Activated gamma-delta T cell treated with anti-CD3 and anti-CD28 coated beads, Interleukin-2, amount 50 U/mL, for 16 hours (primary cell): ENCODE measurements around the gene FAM193A.
"Not testable (repeated sequence)": the region's sequence is repeated elsewhere in the genome, so short reads cannot be mapped to it uniquely, and the experiment has no call there.

ENCODE experiments used
- DNase-seq: peaks from one replicate; pipeline ENCODE4 v3.0.0-alpha.2; 2020; ENCODE audit warnings: low read depth

FAM193A gene

DNA sequence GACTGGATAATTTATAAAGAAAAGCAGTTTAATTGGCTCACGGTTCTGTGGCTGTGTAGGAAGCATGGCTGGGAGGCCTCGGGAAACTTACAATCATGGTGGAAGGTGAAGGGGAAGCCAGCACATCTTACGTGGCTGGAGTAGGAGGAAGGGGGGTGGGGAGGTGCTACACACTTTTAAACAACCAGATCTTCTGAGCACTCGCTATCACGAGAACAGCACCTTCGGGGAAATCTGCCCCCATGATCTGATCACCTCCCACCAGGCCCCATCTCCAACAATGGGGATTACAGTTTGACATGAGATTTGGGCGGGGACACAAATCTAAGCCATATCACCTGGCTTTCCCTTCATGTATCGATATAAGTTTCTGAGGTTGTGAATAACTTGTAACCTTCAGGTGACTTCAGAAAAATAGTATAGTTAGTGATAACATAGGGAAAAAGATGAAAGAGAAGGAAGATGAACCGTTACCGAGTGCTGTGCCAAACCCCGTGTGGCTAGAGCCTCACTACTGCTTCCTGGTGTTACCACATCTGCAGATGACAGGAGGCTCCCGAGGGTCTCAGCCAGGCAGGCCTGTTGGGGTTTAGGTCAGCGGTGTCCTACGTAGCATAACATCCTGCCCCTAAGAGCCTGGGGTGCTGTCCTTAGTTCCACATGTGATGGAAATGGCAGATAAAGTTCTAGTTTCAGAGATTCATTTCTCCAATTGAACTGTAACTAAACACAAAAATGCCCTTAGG is 116.1 kb downstream of the FAM193A start:
- DNase-seq = no peak

DNA sequence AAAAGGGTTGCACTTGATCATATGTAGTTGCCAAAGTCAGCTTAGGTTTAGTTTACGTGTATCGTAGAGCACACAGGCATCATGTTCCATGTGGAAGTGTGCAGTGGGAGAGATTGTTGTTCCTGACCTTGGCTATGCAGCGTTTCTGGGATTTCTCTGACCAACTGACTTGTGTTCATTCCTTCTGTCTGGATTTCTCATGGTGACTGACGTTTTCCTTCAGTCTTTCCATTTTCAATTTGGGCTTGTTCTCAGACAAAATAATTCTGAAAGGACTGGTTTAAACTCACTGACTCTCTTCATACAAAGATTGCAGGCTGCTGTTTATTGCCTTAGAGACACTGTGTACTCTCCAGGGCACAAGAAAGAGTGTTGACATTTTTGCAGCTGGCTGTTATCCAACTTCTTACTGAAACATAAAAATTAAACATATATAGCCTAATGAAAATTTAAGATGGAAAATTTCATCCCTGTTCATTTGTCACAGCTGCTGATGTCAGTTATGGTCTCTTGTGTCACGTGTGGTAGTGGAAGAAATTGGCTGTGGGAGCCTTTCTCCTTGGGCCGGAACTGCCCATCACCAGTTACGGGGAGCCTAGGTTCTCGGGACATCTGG is 124.3 kb downstream of the FAM193A start:
- no peak for DNase-seq

DNA sequence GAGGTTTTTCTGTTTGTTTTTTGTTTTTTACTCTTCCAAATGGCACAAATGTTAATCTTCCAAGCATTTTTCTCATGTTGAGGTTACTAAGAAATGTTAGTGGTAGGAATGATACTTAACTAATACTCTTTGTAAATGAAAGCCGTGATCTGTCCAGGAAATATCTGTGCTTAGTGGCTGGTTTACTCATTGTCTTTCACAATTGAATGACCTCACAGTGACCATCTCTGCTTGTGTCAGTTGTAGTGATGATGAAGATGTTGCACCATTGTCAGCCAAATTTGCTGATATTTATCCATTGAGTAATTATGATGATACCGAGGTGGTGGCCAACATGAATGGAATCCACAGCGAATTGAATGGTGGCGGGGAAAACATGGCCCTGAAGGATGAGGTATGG is 126.2 kb downstream of the FAM193A start:
- no peak for DNase-seq

DNA sequence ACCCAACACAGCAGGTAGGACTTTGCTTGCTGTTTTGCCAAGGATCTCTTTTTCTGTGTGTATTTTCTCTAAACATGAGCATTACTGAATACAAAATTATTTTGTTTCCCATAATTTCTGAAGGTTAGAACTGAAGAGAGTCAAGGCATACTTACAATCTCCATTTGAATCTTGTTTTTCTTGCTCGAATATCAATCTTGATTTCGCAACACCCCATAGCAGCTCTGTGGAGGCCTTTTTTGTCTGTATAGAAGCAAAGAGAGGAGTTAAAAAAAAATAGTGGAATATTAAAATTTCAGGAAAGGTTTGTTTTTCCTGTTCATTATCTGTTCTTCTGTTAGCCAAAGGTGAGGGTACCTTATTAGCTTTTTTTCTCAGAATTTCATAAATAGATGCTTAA is 126.8 kb downstream of the FAM193A start:
- DNase-seq = no peak

DNA sequence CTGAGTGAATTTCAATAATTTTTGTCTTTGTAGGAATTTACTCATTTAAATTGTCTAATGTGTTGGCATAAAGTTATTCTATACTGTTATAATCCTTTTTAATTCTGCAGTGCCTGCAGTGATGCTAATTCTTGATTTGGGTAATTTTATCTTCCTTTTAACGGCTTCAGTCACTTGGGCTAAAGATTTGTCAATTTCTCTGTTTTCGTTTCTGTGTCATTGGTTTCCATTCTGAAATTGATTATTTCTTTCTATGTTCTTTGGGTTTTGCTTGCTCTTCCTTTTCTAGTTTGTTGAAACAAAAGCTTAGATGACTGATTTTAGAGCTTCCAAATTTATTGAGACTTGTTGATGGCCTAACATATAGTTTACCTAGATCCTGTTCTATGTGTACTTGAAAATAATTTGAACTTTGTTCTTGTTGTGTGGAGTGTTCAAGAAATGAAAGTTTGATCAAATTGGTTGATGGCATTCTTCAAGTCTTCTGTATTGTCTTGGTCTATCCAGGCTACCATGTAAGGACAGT is 130.3 kb downstream of the FAM193A start:
- DNase-seq = no peak

DNA sequence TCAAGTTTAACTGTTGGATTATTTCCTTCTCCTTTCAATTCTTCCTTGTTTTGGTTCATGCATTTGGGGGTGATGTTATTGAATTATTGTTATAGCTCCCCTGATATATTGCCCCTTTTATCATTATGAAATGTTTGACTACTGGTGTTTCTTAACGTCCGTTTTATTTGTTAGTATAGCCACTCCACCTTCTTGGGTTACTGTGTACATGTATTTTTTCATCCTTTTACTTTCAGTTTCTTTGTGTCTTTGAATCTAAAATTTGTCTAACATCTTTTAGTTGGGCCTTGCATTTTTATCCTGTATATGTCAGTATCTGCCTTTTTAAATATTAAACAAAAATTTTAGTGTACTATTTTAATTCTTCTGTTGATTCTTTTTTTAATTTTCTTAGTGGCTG is 131.0 kb downstream of the FAM193A start:
- DNase-seq = no peak

DNA sequence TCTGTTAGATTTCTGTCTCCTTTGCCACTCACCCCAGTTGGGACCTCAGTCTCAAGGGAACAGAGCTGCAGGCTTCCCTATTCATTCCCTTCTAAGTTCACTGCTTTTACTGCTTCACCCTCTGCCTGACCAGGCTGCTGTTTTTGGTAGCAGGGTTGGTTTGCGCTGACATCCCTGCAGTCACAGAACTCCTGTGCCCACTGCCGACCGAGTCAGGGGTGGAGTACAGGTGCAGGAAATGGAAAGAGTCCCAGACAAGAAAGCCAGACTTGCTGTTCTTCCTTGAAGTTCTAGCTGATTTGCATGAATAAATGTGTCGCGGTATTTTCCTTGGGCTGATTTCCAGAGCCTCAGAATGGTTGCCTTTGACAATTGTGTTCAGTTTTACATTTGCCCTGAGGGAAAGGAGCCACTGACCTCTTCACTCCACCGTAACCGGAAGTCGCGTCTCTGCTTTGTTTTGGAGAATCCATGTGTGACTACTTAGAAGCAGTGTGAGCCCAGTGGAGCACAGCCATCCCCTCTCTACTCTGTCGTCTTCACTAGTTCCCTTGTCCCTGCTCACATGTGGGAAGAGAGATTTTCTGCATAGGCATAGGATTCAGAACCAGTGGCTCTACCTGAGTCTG is 134.9 kb downstream of the FAM193A start:
- DNase-seq = no peak

DNA sequence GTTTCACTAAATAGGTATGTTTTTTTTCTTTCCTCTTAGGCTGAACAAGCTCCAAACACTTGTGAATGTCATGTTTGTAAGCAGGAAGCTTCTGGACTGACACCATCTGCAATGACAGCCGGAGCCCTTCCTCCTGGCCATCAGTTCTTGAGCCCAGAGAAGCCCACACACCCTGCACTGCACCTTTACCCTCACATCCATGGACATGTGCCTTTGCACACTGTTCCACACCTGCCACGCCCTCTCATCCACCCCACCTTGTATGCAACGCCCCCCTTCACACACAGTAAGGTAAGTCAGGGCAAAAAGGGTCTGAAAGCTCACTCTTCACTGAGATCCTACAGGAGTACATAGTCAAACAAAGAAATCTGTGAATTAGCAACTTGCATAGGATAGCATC is 135.6 kb downstream of the FAM193A start:
- no peak for DNase-seq

DNA sequence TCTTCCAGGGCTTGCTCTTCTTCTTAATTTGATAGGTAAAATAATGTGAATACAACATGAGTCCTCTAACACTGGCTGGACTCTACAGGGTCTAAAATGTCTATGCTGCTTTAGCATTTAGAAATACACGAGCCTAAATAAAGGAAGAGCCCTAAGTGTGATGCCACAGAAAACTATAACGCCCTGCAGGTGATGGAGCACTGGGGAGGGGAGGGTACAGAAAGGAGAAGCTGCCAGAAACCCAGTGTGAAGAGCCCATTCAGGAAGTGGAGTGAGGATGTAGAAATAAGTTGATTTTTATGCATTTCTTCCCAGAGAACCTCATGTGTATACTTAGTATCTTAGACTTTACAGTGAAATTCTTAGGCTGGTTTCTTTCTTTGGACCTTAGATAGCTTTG is 136.3 kb downstream of the FAM193A start:
- DNase-seq = no peak

DNA sequence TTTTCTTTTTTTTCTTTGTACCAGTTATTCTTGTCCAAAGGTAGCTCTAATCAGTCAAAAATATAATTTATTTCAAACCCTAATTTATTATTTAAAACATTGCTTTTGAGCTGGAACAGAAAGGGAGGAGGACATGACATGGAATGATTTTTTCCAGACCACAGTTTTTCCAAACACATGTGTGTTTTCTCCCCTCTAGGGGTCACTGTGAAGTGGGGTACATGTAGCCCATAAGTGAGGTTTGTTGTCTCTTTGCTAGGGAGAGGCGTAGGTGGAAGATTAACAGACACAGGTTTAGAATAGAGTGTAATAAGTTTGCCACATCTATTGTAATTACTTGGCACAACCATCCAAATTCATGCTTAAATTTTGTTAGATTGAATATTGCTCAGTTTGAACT is 136.7 kb downstream of the FAM193A start:
- no peak for DNase-seq

DNA sequence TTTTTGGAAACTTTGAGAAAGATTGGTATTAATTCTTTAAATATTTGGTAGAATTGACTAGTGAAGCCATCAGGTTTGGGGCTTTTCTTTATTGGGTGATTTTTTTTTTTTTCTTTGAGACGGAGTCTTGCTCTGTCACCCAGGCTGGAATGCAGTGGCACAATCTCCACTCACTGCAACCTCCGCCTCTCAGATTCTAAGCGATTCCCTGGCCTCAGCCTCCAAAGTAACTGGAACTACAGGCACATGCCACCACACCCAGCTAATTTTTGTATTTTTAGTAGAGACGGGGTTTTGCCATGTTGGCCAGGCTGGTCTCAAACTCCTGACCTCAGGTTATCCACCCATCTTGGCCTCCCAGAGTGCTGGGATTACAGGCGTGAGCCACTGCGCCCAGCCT is 143.3 kb downstream of the FAM193A start:
- not testable (repeated sequence) for DNase-seq

DNA sequence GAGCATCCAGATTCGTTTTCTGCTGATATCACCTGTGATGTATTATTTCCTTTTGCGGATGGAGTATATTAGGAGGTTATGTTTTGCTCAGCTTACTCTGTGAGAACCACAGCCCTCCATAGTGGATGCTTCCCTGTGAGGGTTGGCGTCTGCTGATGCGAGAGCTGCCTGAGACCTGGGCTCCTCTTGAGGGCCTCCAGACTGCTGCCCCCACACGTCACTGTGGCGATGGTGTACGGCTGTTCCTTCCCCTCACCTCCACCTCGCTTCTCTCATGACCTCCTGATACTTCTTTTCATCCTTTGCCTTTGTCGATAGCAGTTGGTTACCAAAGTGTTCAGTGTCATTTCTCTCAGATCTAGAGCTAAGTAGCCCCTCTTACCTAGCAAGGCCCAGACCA is 148.0 kb downstream of the FAM193A start:
- no peak for DNase-seq

DNA sequence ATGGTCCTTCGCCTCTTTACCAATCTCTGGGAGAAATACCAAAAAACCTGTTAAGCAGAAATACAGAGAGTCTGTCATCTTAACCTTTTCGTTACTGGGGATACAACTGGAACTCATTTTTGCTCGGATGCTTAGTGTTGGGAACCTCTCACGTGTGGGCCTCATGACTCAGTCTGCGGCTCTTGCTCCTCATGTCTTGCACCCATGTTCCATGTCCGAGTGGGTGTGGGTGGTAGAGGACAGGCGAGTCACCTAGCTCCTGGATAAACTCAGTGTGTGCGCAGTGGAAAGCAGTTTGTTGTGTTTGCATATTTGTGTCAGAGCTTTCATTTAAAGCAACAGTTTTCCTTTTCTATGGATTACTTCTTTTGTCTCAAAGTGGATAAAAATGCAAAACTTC is 149.1 kb downstream of the FAM193A start:
- no peak for DNase-seq

DNA sequence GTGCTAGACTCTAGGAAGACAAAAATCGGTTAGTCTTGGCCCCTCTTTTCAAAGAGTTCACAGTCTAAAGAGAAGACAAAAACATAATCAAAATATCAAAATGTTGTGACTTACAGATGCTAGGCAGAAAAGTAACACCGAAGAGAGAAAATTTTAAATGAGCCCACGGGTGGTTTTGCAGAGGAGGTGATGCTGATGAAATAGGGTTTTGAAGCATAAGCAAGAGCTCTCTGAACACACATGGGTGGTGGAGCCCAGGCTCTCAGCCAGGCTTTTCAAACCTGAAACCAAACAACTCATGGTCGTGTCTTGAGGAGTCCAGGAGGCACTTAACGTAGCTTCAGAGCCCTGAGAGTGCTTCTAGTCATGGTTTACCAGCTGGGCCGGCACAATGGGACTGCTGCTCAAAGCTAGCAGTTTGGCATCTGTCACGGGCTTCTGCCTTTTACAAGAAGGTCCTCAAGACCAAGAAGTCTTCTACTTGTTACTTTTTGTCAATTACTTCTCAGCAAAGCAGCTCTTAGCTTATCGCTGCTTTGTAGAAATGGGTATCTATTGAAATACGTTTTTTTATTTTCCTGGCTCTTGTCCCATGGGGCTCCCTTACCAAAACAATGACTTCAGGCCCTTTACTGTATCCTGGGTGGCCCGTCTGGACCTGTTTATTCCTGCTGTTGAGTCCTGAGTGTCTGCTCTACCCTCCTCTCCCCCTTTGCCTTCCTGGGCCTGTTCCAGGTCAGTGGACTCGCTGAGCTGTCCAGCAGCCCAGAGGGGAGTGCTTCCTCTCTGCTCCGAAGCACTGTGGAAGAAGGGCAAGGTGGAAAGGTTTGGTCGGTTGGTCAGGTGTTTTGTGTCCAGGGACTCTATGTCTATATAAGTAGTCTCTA is 150.2 kb downstream of the FAM193A start:
- DNase-seq = no peak

DNA sequence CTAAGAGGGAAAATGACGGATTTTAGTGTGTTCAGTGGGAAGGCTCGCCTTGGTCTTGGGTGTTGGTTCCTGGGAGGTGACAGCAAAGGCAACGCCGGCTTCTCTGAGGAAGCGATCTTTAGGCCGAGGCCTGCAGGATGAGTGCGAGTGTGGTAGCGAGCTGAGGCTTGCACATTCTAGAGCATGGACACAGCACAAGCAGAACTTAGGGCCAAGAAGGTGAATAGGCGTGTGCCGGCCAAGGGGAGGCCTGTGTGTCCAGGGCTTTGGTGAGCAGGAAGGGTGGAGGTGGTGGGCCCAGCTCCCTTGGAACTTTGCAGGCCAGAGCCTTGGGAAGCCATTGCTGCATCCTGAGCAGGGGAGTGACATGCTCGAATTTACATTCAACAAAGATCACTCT is 151.8 kb downstream of the FAM193A start:
- DNase-seq = no peak

DNA sequence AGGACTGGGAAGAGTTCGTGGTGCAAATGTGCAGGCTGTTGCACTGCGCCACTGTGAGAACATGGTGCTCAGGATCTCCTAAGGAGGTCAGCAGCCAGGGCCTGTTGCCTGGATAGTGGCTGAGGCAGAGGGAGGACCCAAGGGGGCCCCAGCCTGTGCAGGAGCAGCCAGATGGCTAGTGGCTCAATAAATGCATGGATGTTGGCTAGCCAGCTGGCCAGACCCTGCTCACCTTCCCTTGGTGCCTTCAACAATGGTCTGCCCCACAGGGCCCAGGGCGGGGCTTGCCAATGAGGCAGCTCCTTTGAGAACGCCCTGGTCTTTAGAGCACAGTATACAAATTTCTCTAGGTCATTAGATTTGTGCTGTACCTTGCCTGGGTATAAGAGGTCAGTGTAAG is 152.2 kb downstream of the FAM193A start:
- no peak for DNase-seq

DNA sequence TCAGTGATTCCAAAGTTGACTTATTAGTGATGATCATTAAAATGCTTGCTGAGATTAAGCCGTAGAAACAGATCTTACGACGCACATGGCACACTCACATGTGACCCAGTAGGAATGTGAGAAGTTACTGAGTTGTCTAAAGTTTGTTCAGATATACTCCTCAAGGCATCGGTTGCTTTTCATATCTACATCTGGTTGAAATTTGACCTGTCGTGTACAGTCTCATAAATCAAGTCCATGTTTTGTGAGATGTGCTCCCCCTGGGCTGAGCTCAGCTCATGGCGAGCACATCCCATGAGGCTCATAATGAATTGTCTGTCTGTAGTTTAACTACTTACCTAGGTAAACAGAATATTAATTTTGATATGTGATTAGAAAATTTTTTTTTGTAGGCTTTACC is 152.7 kb downstream of the FAM193A start:
- DNase-seq = no peak

DNA sequence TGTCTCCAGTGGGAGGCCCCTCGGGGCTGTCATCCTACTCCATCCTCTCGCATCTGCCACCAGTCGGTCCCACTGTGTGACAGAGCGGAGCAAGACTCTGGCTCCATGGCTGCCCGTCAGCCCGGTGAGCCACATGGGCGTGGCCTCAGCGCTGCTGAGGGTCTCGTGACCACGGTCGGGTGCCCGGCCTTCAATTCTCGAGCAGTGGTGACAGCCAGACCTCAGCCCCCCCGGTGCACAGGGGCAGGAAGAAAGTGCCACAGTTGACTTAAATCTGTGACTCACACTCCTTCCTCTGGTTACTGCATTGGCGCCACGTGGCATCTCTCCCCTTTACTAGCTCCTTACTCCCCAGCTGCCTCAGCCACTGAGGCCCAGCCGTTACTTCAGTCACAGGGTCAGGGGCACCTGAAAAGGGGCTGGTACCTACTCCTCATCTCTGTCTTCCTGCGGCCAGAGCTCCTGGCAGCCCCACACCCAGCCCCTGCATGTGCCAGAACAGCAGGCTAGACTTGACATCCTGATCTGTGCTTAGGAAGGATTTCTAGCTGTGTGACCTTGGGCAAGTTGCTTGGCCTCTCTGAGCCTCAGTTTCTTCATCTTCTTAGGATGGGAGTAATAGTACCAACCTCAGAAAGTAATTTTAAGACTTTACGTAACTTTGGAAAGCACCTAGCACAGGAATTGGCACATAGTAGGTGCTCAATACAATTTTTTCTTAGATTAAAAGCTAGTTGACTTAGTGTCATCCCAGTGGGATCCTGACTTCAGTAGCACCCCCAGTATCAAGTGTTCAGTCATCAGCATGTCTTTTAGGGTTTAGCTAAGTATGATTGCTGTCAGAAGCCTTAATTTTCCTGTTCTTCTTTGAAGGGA is 153.6 kb downstream of the FAM193A start:
- DNase-seq = peak; percentile 46

DNA sequence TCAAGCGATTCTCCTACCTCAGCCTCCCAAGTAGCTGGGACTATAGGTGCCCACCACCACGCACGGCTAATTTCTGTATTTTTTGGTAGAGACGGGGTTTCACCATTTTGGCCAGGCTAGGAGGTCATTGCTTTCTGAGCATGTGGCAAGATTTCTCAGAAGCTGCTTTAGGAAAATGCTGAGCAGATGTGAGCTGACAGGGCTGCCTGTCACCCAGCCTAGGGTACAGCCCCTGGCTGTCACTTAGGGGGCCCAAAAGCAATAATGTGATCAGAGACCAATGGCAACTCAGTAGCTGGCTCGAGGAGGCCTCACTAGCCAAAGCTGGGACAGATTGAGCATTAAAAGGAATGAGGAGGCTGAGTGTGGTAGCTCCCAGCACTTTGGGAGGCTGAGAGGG is 154.9 kb downstream of the FAM193A start:
- no peak for DNase-seq

DNA sequence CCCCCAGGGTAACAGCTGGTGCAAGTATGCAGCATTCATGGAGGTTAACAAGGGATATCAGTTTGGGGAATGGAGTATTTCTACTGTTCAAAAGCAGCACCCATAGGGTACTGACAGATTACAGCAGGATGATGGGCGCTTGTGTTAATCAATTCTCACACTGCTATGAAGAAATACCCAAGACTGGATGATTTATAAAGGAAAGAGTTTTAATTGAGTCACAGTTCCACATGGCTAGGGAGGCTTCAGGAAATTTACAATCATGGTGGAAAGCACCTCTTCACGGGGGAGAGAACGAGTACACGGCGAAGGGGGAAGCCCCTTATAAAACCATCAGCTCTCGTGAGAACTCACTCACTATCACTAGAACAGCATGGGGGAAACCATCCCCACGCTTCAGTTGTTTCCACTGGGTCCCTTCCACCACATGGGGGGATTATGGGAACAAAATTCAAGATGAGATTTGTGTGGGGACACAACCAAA is 155.5 kb downstream of the FAM193A start:
- DNase-seq = no peak

DNA sequence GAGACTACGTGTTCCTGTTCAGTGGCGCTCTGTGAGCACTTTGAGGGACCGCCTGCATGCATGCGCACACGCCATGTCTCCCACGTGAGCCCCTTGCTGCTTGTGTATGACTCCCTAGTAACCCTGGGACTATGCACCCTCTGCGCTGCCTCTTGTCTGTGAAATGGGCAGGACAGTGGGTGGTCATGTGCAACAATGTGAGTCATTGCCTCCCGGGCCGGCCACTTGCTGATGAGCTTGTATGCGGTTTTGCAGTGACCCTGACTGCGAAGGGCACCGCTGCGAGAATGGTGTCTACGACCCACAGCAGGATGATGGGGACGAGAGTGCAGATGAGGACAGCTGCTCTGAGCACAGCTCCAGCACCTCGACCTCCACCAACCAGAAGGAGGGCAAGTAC is 158.2 kb downstream of the FAM193A start:
- DNase-seq = no peak
